CD14-positive monocyte (primary cell): ENCODE results near the gene BTBD8. TPM values are rescaled to one million over a fixed set of nuclear protein-coding genes. Genes with fewer than 3 reads are reported as not detected.
"Not testable (repeated sequence)": the region's sequence is repeated elsewhere in the genome, so short reads cannot be mapped to it uniquely, and the experiment has no call there.

Source experiments
- DNase-seq, 3 donors: peaks; one replicate each; pipeline ENCODE4 v3.0.0-alpha.2; 2011 to 2022
- H2AFZ ChIP-seq: 2 replicates; pipeline ENCODE4 v1.6.0; 2012; ENCODE audit warnings: mild to moderate bottlenecking, low read depth, low read length, inconsistent platforms; ENCODE audit not compliant: insufficient read depth, poor library complexity, severe bottlenecking
- H3K27ac ChIP-seq, 2 donors: 1 replicate in 1 of 2; 2 replicates in 1 of 2; pipeline ENCODE4 v1.5.1; 2012 to 2013; ENCODE audit warnings: low read length in 2 of 2, control low read depth in 1 of 2, inconsistent platforms in 1 of 2, low read depth in 1 of 2, mild to moderate bottlenecking in 1 of 2
- H3K27me3 ChIP-seq, 2 donors: one replicate each; pipeline versions ENCODE4 v1.6.0 to v1.6.1; 2011 to 2013; ENCODE audit warnings: low read length in 2 of 2; ENCODE audit not compliant: control insufficient read depth in 2 of 2, insufficient read depth in 2 of 2
- H3K36me3 ChIP-seq, 2 donors: replicated peaks in 1 of 2; 1 replicate in 1 of 2; 2 replicates in 1 of 2; pipeline versions ENCODE4 v1.5.1 to v1.6.1; 2012 to 2013; ENCODE audit warnings: low read length in 2 of 2, control low read depth in 1 of 2, inconsistent platforms in 1 of 2, mild to moderate bottlenecking in 1 of 2; ENCODE audit not compliant: insufficient read depth in 2 of 2, control insufficient read depth in 1 of 2
- H3K4me1 ChIP-seq, 2 donors: 1 replicate in 1 of 2; 2 replicates in 1 of 2; pipeline versions ENCODE4 v1.5.1 to v1.6.1; 2012 to 2013; ENCODE audit warnings: low read length in 2 of 2, control low read depth in 1 of 2, inconsistent platforms in 1 of 2, mild to moderate bottlenecking in 1 of 2, moderate library complexity in 1 of 2; ENCODE audit not compliant: insufficient read depth in 2 of 2, control insufficient read depth in 1 of 2
- H3K4me2 ChIP-seq: replicated peaks from 2 replicates; pipeline ENCODE3; 2012; ENCODE audit warnings: low read length, moderate library complexity, mild to moderate bottlenecking; ENCODE audit not compliant: poor library complexity, severe bottlenecking; ENCODE audit errors: extremely low read depth
- H3K4me3 ChIP-seq, 3 experiments: fragments of 200-600 bp in 1 of 3; sonication (generic) in 1 of 3; replicated peaks in 1 of 3; 1 replicate in 2 of 3; 2 replicates in 1 of 3; pipeline ENCODE4 v1.5.1; 2011 to 2013; ENCODE audit warnings: low read length in 3 of 3, mild to moderate bottlenecking in 3 of 3, control low read depth in 2 of 3, low read depth in 2 of 3, inconsistent platforms in 1 of 3, moderate library complexity in 1 of 3
- H3K79me2 ChIP-seq: 2 replicates; pipeline ENCODE4 v1.6.0; 2012; ENCODE audit warnings: mild to moderate bottlenecking, control low read depth, inconsistent platforms, low read length, moderate library complexity; ENCODE audit not compliant: insufficient read depth
- H3K9ac ChIP-seq: 2 replicates; pipeline ENCODE4 v1.6.0; 2017; ENCODE audit warnings: low read length, mild to moderate bottlenecking; ENCODE audit not compliant: insufficient read depth, poor library complexity, severe bottlenecking
- H3K9me3 ChIP-seq, 2 donors: replicated peaks in 1 of 2; 1 replicate in 1 of 2; 2 replicates in 1 of 2; pipeline versions ENCODE4 v1.5.1 to v1.6.1; 2012 to 2013; ENCODE audit warnings: low read length in 2 of 2, control low read depth in 1 of 2; ENCODE audit not compliant: control insufficient read depth in 1 of 2, insufficient read depth in 1 of 2
- H4K20me1 ChIP-seq: 2 replicates; pipeline ENCODE4 v1.6.0; 2012; ENCODE audit warnings: mild to moderate bottlenecking, low read length, control low read depth, moderate library complexity; ENCODE audit not compliant: insufficient read depth
- H3K27ac Mint-ChIP-seq, 7 donors: one replicate each; pipeline ENCODE4 v1.8.0; 2020; ENCODE audit warnings: mild to moderate bottlenecking in 7 of 7, mixed read lengths in 7 of 7, moderate library complexity in 6 of 7, inconsistent platforms in 2 of 7
- H3K27me3 Mint-ChIP-seq, 3 donors: one replicate each; pipeline ENCODE4 v1.8.0; 2021 to 2022; ENCODE audit warnings: low read depth in 3 of 3, mild to moderate bottlenecking in 3 of 3, mixed read lengths in 3 of 3, moderate library complexity in 3 of 3, inconsistent platforms in 1 of 3
- H3K36me3 Mint-ChIP-seq, 2 donors: one replicate each; pipeline ENCODE4 v1.8.0; 2020; ENCODE audit warnings: mixed read lengths in 2 of 2, inconsistent platforms in 1 of 2, mild to moderate bottlenecking in 1 of 2
- H3K4me1 Mint-ChIP-seq: one replicate; pipeline ENCODE4 v1.8.0; 2020; ENCODE audit warnings: mild to moderate bottlenecking, mixed read lengths
- H3K4me3 Mint-ChIP-seq, 2 donors: one replicate each; pipeline ENCODE4 v1.8.0; 2020; ENCODE audit warnings: mild to moderate bottlenecking in 2 of 2, mixed read lengths in 2 of 2, moderate library complexity in 1 of 2
- H3K9me3 Mint-ChIP-seq, 7 donors: one replicate each; pipeline ENCODE4 v1.8.0; 2020 to 2022; ENCODE audit warnings: mixed read lengths in 7 of 7, mild to moderate bottlenecking in 6 of 7, moderate library complexity in 6 of 7, inconsistent platforms in 2 of 7
- WGBS: methylation state at CpG from one replicate; pipeline ENCODE4 v1.1.5; 2013; ENCODE audit warnings: missing lambda C conversion rate; ENCODE audit not compliant: insufficient coverage; 5-methylcytosine and 5-hydroxymethylcytosine counted together
- intact Hi-C, 2 donors: fragments of 100-400 bp; cut with micrococcal nuclease; formaldehyde crosslinking; loops; one replicate each; pipeline versions ENCODE4 v1.15.0 to v1.15.1; 2023
- polyA plus RNA-seq, 3 donors: library from polyadenylated mRNA; depleted of rRNA in 1 of 3; unstranded in 2 of 3; stranded (reverse) in 1 of 3; fragments of 300-500 nt in 2 of 3; fragments of >200 nt in 1 of 3; fragmentation: Illumina TruSeq in 2 of 3; gene quantifications; 1 replicate in 2 of 3; 2 replicates in 1 of 3; pipeline ENCODE4 v1.2.3, GENCODE V29; 2012 to 2021
- TF ChIP-seq, protein P1 (sequence below): fragments of 200-600 bp; IDR thresholded peaks from one replicate; pipeline ENCODE4 v1.8.0; 2022; ENCODE audit warnings: antibody characterized with exemption, mild to moderate bottlenecking

Gene BTBD8
- polyA plus RNA-seq, 3 donors, result 0.44 to 1.1 (median 0.88) TPM

DNA sequence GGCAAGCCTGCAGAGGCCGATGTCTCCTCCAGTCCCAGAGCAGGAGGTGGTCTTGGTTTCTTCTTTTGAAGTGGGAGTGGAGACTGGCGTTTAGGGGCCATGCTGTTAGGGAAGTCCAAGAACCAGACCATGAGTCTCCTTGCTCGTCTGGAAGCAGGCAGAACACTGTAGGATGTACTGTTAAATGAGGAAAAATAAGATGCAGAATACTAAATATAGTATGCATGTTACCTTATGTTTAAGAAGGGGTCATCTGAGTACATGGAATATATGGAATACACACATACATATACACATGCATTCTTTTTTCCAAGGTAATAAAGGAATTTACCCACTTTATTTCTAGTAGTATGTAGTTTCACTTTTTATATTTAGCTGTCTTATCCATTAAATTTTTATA, 4.8 kb upstream of the BTBD8 start, which contains the start of gene SETSIP:
Gene SETSIP (minus strand): TSS at position 101 of the 400 bp plus-strand sequence. CDS start 0 bp downstream, at position 101.
- Histone ChIP-seq H3K27ac (no peak within 1 kb of the TSS), H3K4me1 (peaks cover 4 to 5% of the 10 kb centered on the region in 2 donors), H3K4me2 (no peak within 1 kb of the TSS), H3K36me3 (no peaks in the 10 kb centered on the region), H3K9ac (no peak within 1 kb of the TSS), H3K4me3 (no peak within 1 kb of the TSS), H2AFZ (no peak within 1 kb of the TSS), H4K20me1 (no peaks in the 10 kb centered on the region), H3K9me3 (no peaks in the 10 kb centered on the region), H3K79me2 (no peaks in the 10 kb centered on the region), H3K27me3 (no peaks in the 10 kb centered on the region)
- Mint-ChIP-seq H3K4me3 (no peak within 1 kb of the TSS), H3K27ac (no peak within 1 kb of the TSS), H3K9me3 (no peaks in the 10 kb centered on the region), H3K4me1 (peaks cover 6% of the 10 kb centered on the region), H3K27me3 (peaks cover 0 to 6% (median 2%) of the 10 kb centered on the region in 3 donors), H3K36me3 (no peaks in the 10 kb centered on the region)
- WGBS, result no CpG with 5 or more reads among the region's 3 CpGs
- TF ChIP-seq, protein P1, sequence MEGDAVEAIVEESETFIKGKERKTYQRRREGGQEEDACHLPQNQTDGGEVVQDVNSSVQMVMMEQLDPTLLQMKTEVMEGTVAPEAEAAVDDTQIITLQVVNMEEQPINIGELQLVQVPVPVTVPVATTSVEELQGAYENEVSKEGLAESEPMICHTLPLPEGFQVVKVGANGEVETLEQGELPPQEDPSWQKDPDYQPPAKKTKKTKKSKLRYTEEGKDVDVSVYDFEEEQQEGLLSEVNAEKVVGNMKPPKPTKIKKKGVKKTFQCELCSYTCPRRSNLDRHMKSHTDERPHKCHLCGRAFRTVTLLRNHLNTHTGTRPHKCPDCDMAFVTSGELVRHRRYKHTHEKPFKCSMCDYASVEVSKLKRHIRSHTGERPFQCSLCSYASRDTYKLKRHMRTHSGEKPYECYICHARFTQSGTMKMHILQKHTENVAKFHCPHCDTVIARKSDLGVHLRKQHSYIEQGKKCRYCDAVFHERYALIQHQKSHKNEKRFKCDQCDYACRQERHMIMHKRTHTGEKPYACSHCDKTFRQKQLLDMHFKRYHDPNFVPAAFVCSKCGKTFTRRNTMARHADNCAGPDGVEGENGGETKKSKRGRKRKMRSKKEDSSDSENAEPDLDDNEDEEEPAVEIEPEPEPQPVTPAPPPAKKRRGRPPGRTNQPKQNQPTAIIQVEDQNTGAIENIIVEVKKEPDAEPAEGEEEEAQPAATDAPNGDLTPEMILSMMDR, result no peak
- intact Hi-C loops, result no loop called here
- DNase-seq, result no peak

DNA sequence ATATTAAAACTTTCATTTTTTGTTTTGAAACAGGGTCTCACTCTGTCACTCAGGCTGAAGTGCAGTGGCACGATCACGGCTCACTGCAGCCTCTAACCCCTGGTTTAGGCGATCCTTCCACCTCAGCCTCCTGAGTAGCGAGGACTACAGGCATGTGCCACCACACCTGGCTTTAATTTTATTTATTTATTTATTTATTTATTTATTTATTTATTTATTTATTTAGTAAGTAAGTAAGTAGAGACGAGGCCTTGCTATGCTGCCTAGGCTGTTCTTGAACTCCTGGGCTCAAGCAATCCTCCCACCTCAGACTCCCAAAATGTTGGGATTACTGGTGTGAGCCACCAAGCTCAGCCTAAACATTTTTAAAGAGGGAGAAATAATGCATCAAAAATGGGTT, 3.8 kb upstream of the BTBD8 start:
- Mint-ChIP-seq H3K4me3 (no peak overlapping the region), H3K27ac (no peak overlapping the region), H3K36me3 (no peaks in the 10 kb centered on the region), H3K27me3 (peaks cover 0 to 6% (median 2%) of the 10 kb centered on the region in 3 donors), H3K9me3 (no peaks in the 10 kb centered on the region), H3K4me1 (peaks cover 10% of the 10 kb centered on the region)
- H2AFZ ChIP-seq, result no peak overlapping the region
- intact Hi-C loops, result no loop called here
- TF ChIP-seq, protein P1, result no peak
- H3K9me3 ChIP-seq, result no peaks in the 10 kb centered on the region
- no peak overlapping the region for H3K27ac ChIP-seq
- H3K4me3 ChIP-seq, result no peak overlapping the region
- WGBS, result no CpG with 5 or more reads among the region's 5 CpGs
- H3K4me2 ChIP-seq, result no peak overlapping the region
- no peak overlapping the region for H3K9ac ChIP-seq
- no peak for DNase-seq
- H3K4me1 ChIP-seq, result peaks cover 8 to 10% of the 10 kb centered on the region in 2 donors
- H4K20me1 ChIP-seq, result no peaks in the 10 kb centered on the region
- H3K79me2 ChIP-seq, result no peaks in the 10 kb centered on the region
- H3K36me3 ChIP-seq, result no peaks in the 10 kb centered on the region
- no peaks in the 10 kb centered on the region for H3K27me3 ChIP-seq

DNA sequence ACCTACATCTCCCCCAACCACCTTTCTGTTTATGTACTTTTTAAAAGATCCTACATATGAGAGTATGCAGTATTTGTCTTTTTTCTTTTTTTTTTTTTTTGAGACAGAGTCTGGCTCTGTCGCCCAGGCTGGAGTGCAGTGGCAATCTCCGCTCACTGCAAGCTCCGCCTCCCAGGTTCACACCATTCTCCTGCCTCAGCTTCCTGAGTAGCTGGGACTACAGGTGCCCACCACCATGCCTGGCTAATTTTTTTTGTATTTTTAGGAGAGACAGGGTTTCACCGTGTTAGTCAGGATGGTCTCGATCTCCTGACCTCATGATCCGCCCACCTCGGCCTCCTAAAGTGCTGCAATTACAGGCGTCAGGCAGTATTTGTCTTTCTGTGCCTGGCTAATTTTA, 2.1 kb upstream of the BTBD8 start:
- not testable (repeated sequence) for H4K20me1 ChIP-seq, H3K4me2 ChIP-seq

More for the DNA sequence above, 2.1 kb upstream of the BTBD8 start:
- H3K4me3 Mint-ChIP-seq, H3K36me3 Mint-ChIP-seq, H3K27me3 ChIP-seq, H3K4me3 ChIP-seq, H3K27me3 Mint-ChIP-seq, H3K9me3 Mint-ChIP-seq, H3K27ac Mint-ChIP-seq, H2AFZ ChIP-seq, H3K36me3 ChIP-seq, H3K4me1 Mint-ChIP-seq, H3K9me3 ChIP-seq, H3K9ac ChIP-seq, H3K79me2 ChIP-seq, intact Hi-C loops, H3K27ac ChIP-seq, DNase-seq: not testable (repeated sequence)
- peaks cover 8 to 10% of the 10 kb centered on the region in 2 donors for H3K4me1 ChIP-seq
- WGBS, result 100% methylated on average over 6 of the region's 8 CpGs
